Measurements from ENCODE around the gene RCSD1.

Gene RCSD1

GRCh38 chr1:167676205-167676915, 46.3 kb downstream of the RCSD1 start:
- Histone ChIP-seq H3K4me3 (ENCODE audit: insufficient read depth, low read length, poor library complexity, severe bottlenecking) (no peak overlapping the region), H3F3A (ENCODE audit: insufficient read depth) (no peaks in the 10 kb centered on the region), H4K20me1 (ENCODE audit: low read depth, low read length) (no peaks in the 10 kb centered on the region), H3K9me2 (replicated peaks; ENCODE audit: insufficient read depth, low read length) (no peaks in the 10 kb centered on the region), H2AFZ (ENCODE audit: low read depth, low read length, severe bottlenecking) (no peak overlapping the region), H3K4me2 (ENCODE audit: low read depth, low read length, poor library complexity, severe bottlenecking) (no peak overlapping the region), H3K9ac (ENCODE audit: low read length) (no peak overlapping the region), H3K36me3 (ENCODE audit: low read length) (no peaks in the 10 kb centered on the region), H3K27ac (ENCODE audit: low read depth, low read length) (no peak overlapping the region), H3K27me3 (ENCODE audit: low read length) (no peaks in the 10 kb centered on the region), H3K9me3 (ENCODE audit: insufficient read depth, low read length) (no peaks in the 10 kb centered on the region), H3K79me2 (ENCODE audit: insufficient read depth, low read length) (no peaks in the 10 kb centered on the region)
- TF ChIP-seq EZH2phosphoT487 (conservative IDR thresholded peaks at IDR 0.05; ENCODE audit: low read length) (no peak), CTCF (IDR thresholded peaks at IDR 0.05; ENCODE audit: insufficient read depth, low read length, poor library complexity, severe bottlenecking) (no peak)

DNA sequence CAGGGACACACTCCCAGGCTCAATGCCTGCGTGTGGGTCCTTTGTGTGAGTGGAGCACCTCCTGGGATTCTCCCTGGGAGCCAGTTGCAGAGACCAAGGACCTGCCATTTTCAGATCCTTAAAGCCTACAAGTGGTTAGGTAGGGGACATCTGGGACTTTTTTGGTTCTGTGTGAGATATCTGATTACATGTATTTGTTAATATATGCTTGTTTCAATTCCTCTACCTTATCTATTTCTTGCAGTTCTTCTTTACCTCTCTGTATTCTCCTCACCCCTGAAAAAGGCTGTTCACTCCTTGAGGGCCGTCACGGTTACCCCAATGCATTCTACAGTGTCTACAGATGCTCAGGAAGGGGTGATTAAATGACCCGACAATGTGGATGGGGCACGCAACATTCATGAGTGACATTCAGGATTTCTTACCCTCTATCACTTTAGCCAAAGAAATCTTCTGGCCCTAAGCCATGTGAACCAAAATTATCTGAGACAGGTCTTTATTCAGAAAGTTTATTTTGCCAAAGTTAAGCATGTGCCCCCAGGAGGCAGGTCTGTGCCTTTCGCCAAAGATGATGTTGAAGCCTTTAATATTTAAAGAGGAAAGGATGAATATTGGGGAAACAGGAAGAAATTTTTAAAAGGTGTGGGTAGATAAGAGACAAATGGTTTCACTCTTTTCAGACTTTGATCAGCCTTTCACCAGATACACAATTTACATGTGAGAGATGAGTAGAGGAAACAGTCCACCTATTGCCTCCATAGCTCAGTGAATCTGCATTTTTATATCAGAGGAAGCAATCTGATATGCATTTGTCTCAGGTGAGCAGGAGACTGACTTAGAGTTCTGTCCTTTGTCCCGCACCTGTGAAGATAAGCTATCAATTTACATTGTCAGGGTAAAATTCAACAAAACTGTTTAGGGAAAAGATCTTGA, 47.1 kb downstream of the RCSD1 start:
- H3F3A ChIP-seq (ENCODE audit: insufficient read depth): no peaks in the 10 kb centered on the region
- TF ChIP-seq CTCF (IDR thresholded peaks at IDR 0.05; ENCODE audit: insufficient read depth, low read length, poor library complexity, severe bottlenecking) (no peak), EZH2phosphoT487 (conservative IDR thresholded peaks at IDR 0.05; ENCODE audit: low read length) (no peak)
- no peak overlapping the region for H3K9ac ChIP-seq (ENCODE audit: low read length)
- H3K9me3 ChIP-seq (ENCODE audit: insufficient read depth, low read length): no peaks in the 10 kb centered on the region
- H3K27me3 ChIP-seq (ENCODE audit: low read length): no peaks in the 10 kb centered on the region
- H3K36me3 ChIP-seq (ENCODE audit: low read length): no peaks in the 10 kb centered on the region
- no peak overlapping the region for H2AFZ ChIP-seq (ENCODE audit: low read depth, low read length, severe bottlenecking)
- no peak overlapping the region for H3K4me3 ChIP-seq (ENCODE audit: insufficient read depth, low read length, poor library complexity, severe bottlenecking)
- no peak overlapping the region for H3K4me2 ChIP-seq (ENCODE audit: low read depth, low read length, poor library complexity, severe bottlenecking)
- no peaks in the 10 kb centered on the region for H3K9me2 ChIP-seq (replicated peaks; ENCODE audit: insufficient read depth, low read length)
- no peaks in the 10 kb centered on the region for H3K79me2 ChIP-seq (ENCODE audit: insufficient read depth, low read length)
- H4K20me1 ChIP-seq (ENCODE audit: low read depth, low read length): no peaks in the 10 kb centered on the region
- no peak overlapping the region for H3K27ac ChIP-seq (ENCODE audit: low read depth, low read length)

GRCh38 chr1:167678422-167678821, 48.4 kb downstream of the RCSD1 start:
- no peak overlapping the region for H3K4me2 ChIP-seq (ENCODE audit: low read depth, low read length, poor library complexity, severe bottlenecking)
- H3K36me3 ChIP-seq (ENCODE audit: low read length): no peaks in the 10 kb centered on the region
- no peaks in the 10 kb centered on the region for H3F3A ChIP-seq (ENCODE audit: insufficient read depth)
- H3K27ac ChIP-seq (ENCODE audit: low read depth, low read length): no peak overlapping the region
- no peak overlapping the region for H2AFZ ChIP-seq (ENCODE audit: low read depth, low read length, severe bottlenecking)
- H3K9ac ChIP-seq (ENCODE audit: low read length): no peak overlapping the region
- H3K9me3 ChIP-seq (ENCODE audit: insufficient read depth, low read length): no peaks in the 10 kb centered on the region
- no peaks in the 10 kb centered on the region for H3K27me3 ChIP-seq (ENCODE audit: low read length)
- no peak overlapping the region for H3K4me3 ChIP-seq (ENCODE audit: insufficient read depth, low read length, poor library complexity, severe bottlenecking)
- no peaks in the 10 kb centered on the region for H3K79me2 ChIP-seq (ENCODE audit: insufficient read depth, low read length)
- no peaks in the 10 kb centered on the region for H3K9me2 ChIP-seq (replicated peaks; ENCODE audit: insufficient read depth, low read length)
- no peaks in the 10 kb centered on the region for H4K20me1 ChIP-seq (ENCODE audit: low read depth, low read length)
- no peak for TF ChIP-seq CTCF (IDR thresholded peaks at IDR 0.05; ENCODE audit: insufficient read depth, low read length, poor library complexity, severe bottlenecking)
- TF ChIP-seq EZH2phosphoT487 (conservative IDR thresholded peaks at IDR 0.05; ENCODE audit: low read length): no peak
